Glomerular visceral epithelial cell (primary cell): Measurements from ENCODE around the gene SLC35F1.
"Not testable (repeated sequence)": the region's sequence is repeated elsewhere in the genome, so short reads cannot be mapped to it uniquely, and the experiment has no call there.

Experiments
- DNase-seq: peaks from one replicate; pipeline ENCODE4 v3.0.0-alpha.2; 2016; ENCODE audit errors: extremely low spot score

The SLC35F1 gene

GRCh38 chr6:117992856-117993255, 85.8 kb downstream of the SLC35F1 start:
- DNase-seq, result peak; percentile 27

- DNase-seq, result no peak
Observed at GRCh38 chr6:118012944-118013343, 105.9 kb downstream of the SLC35F1 start.

GRCh38 chr6:118016532-118016931, 109.5 kb downstream of the SLC35F1 start:
- no peak for DNase-seq

- no peak for DNase-seq
Observed at GRCh38 chr6:118017301-118017848, 110.3 kb downstream of the SLC35F1 start.

GRCh38 chr6:118023771-118024170, 116.7 kb downstream of the SLC35F1 start:
- no peak for DNase-seq

GRCh38 chr6:118029967-118030366, 122.9 kb downstream of the SLC35F1 start:
- no peak for DNase-seq

- not testable (repeated sequence) for DNase-seq
Observed at GRCh38 chr6:118037479-118037878, 130.4 kb downstream of the SLC35F1 start.

GRCh38 chr6:118042855-118043254, 135.8 kb downstream of the SLC35F1 start:
- no peak for DNase-seq

- DNase-seq, result no peak
Observed at GRCh38 chr6:118044275-118044674, 137.2 kb downstream of the SLC35F1 start.

GRCh38 chr6:118054082-118054481, 147.0 kb downstream of the SLC35F1 start:
- DNase-seq, result no peak

GRCh38 chr6:118061666-118062065, 154.6 kb downstream of the SLC35F1 start:
- DNase-seq, result no peak

- no peak for DNase-seq
Observed at GRCh38 chr6:118080547-118080946, 173.5 kb downstream of the SLC35F1 start.

- no peak for DNase-seq
Observed at GRCh38 chr6:118083711-118084110, 176.6 kb downstream of the SLC35F1 start.

- no peak for DNase-seq
Observed at GRCh38 chr6:118085665-118086064, 178.6 kb downstream of the SLC35F1 start.

- no peak for DNase-seq
Observed at GRCh38 chr6:118086159-118086558, 179.1 kb downstream of the SLC35F1 start.

GRCh38 chr6:118092086-118092485, 185.0 kb downstream of the SLC35F1 start:
- DNase-seq, result no peak

GRCh38 chr6:118097576-118097975, 190.5 kb downstream of the SLC35F1 start:
- DNase-seq, result no peak

- DNase-seq, result peak; percentile 33
Observed at GRCh38 chr6:118100717-118101116, 193.7 kb downstream of the SLC35F1 start.

GRCh38 chr6:118101220-118101619, 194.2 kb downstream of the SLC35F1 start:
- no peak for DNase-seq

GRCh38 chr6:118101831-118102345, 194.8 kb downstream of the SLC35F1 start:
- DNase-seq, result peak; percentile 11

- DNase-seq, result no peak
Observed at GRCh38 chr6:118102401-118102800, 195.3 kb downstream of the SLC35F1 start.

- no peak for DNase-seq
Observed at GRCh38 chr6:118103381-118104146, 196.5 kb downstream of the SLC35F1 start.

GRCh38 chr6:118122161-118122725, 215.2 kb downstream of the SLC35F1 start:
- no peak for DNase-seq
